GM18867 (cell line): ENCODE measurements around the gene POU6F2.
"Not testable (repeated sequence)": the region's sequence is repeated elsewhere in the genome, so short reads cannot be mapped to it uniquely, and the experiment has no call there.

Experiments used
- ATAC-seq: cut with Tn5 transposase; IDR thresholded peaks from one replicate; pipeline ENCODE4 v1.9.1; 2021; ENCODE audit warnings: mild to moderate bottlenecking, moderate library complexity; ENCODE audit not compliant: unreplicated experiment

POU6F2 gene

GRCh38 chr7:39183796-39184195 is 206.1 kb downstream of the POU6F2 start:
- no peak for ATAC-seq

GRCh38 chr7:39184391-39184790 is 206.7 kb downstream of the POU6F2 start:
- no peak for ATAC-seq

- no peak for ATAC-seq
Observed at GRCh38 chr7:39186131-39186530, 208.4 kb downstream of the POU6F2 start.

GRCh38 chr7:39186671-39187070 is 209.0 kb downstream of the POU6F2 start:
- ATAC-seq, result no peak

- no peak for ATAC-seq
Observed at GRCh38 chr7:39187130-39187529, 209.4 kb downstream of the POU6F2 start.

GRCh38 chr7:39192476-39192875 is 214.8 kb downstream of the POU6F2 start:
- no peak for ATAC-seq

- not testable (repeated sequence) for ATAC-seq
Observed at GRCh38 chr7:39194388-39194787, 216.7 kb downstream of the POU6F2 start.

- ATAC-seq, result no peak
Observed at GRCh38 chr7:39195967-39196366, 218.3 kb downstream of the POU6F2 start.

GRCh38 chr7:39197831-39198230 is 220.1 kb downstream of the POU6F2 start:
- ATAC-seq, result no peak

GRCh38 chr7:39198556-39198955 is 220.8 kb downstream of the POU6F2 start:
- no peak for ATAC-seq

GRCh38 chr7:39199006-39199405 is 221.3 kb downstream of the POU6F2 start:
- ATAC-seq, result no peak

- ATAC-seq, result no peak
Observed at GRCh38 chr7:39199951-39200350, 222.2 kb downstream of the POU6F2 start.

- no peak for ATAC-seq
Observed at GRCh38 chr7:39202041-39202440, 224.3 kb downstream of the POU6F2 start.

GRCh38 chr7:39210362-39210761 is 232.7 kb downstream of the POU6F2 start:
- no peak for ATAC-seq

GRCh38 chr7:39211581-39211980 is 233.9 kb downstream of the POU6F2 start:
- ATAC-seq, result no peak

GRCh38 chr7:39212876-39213275 is 235.2 kb downstream of the POU6F2 start:
- no peak for ATAC-seq

GRCh38 chr7:39217783-39218182 is 240.1 kb downstream of the POU6F2 start:
- no peak for ATAC-seq

GRCh38 chr7:39219869-39220268 is 242.2 kb downstream of the POU6F2 start:
- ATAC-seq, result no peak

- no peak for ATAC-seq
Observed at GRCh38 chr7:39221901-39222300, 244.2 kb downstream of the POU6F2 start.

GRCh38 chr7:39228946-39229345 is 251.2 kb downstream of the POU6F2 start:
- ATAC-seq, result no peak

- no peak for ATAC-seq
Observed at GRCh38 chr7:39233851-39234529, 256.3 kb downstream of the POU6F2 start.

- no peak for ATAC-seq
Observed at GRCh38 chr7:39238234-39238869, 260.6 kb downstream of the POU6F2 start.

GRCh38 chr7:39240864-39241263 is 263.2 kb downstream of the POU6F2 start:
- no peak for ATAC-seq
